Measurements from ENCODE around the gene RNF146. TPM values are rescaled to one million over a fixed set of nuclear protein-coding genes. Genes with fewer than 3 reads are reported as not detected.

RNF146 gene
- total and polyA plus RNA-seq, 4 donors, result 59.4 to 105 (median 85.4) TPM

DNA sequence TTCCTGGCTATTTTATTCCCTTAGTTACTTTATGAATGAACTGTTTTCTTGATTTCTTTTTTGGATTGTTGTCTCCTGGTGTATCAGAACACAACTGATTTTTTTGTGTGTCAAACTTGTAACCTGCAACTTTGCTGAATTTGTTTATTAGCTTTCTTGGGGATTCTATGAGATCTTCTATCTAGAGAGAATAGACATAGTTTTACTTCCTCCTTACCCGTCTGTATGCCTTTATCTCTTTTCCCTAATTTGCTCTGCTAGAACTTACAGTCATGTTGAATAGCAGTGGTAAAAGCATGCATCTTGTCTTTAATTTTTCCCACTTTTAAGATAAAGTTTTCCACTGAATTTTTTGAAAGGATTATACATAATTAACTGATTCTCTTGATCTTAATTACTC lies 13.2 kb downstream of the RNF146 start:
- H3K4me3 ChIP-seq (ENCODE audit: low read depth, low read length), result no peak overlapping the region
- H3K27ac ChIP-seq (ENCODE audit: low read depth, low read length), result no peak overlapping the region
- H3K36me3 ChIP-seq (ENCODE audit: control insufficient read depth, insufficient read depth, low read length), result no peaks in the 10 kb centered on the region
- no peaks in the 10 kb centered on the region for H3K9me3 ChIP-seq (ENCODE audit: control insufficient read depth, insufficient read depth, low read length)
- no peaks in the 10 kb centered on the region for H3K27me3 ChIP-seq (ENCODE audit: control insufficient read depth, insufficient read depth, low read length)
- no CpG with 5 or more reads among the region's 1 CpG for WGBS (ENCODE audit: insufficient coverage)
- no peak for DNase-seq (ENCODE audit: low read depth in 4 of 6, low spot score in 6 of 6)
- H3K4me1 ChIP-seq (ENCODE audit: control insufficient read depth, insufficient read depth, low read length), result no peaks in the 10 kb centered on the region

- H3K27me3 ChIP-seq (ENCODE audit: control insufficient read depth, insufficient read depth, low read length), result no peaks in the 10 kb centered on the region
- no peak for DNase-seq (ENCODE audit: low read depth in 4 of 6, low spot score in 6 of 6)
- H3K4me1 ChIP-seq (ENCODE audit: control insufficient read depth, insufficient read depth, low read length), result no peaks in the 10 kb centered on the region
- H3K36me3 ChIP-seq (ENCODE audit: control insufficient read depth, insufficient read depth, low read length), result peaks cover 2% of the 10 kb centered on the region
- H3K4me3 ChIP-seq (ENCODE audit: low read depth, low read length), result no peak overlapping the region
- H3K27ac ChIP-seq (ENCODE audit: low read depth, low read length), result no peak overlapping the region
- no CpG with 5 or more reads among the region's 1 CpG for WGBS (ENCODE audit: insufficient coverage)
- H3K9me3 ChIP-seq (ENCODE audit: control insufficient read depth, insufficient read depth, low read length), result no peaks in the 10 kb centered on the region
Observed at GRCh38 chr6:127282184-127282583, 15.5 kb downstream of the RNF146 start.

- Histone ChIP-seq H3K4me3 (ENCODE audit: low read depth, low read length) (no peak overlapping the region), H3K27ac (ENCODE audit: low read depth, low read length) (no peak overlapping the region), H3K27me3 (ENCODE audit: control insufficient read depth, insufficient read depth, low read length) (no peaks in the 10 kb centered on the region), H3K4me1 (ENCODE audit: control insufficient read depth, insufficient read depth, low read length) (no peaks in the 10 kb centered on the region), H3K9me3 (ENCODE audit: control insufficient read depth, insufficient read depth, low read length) (no peaks in the 10 kb centered on the region), H3K36me3 (ENCODE audit: control insufficient read depth, insufficient read depth, low read length) (peaks cover 5% of the 10 kb centered on the region)
- DNase-seq (ENCODE audit: low read depth in 4 of 6, low spot score in 6 of 6), result no peak
Observed at GRCh38 chr6:127288705-127289104, 22.0 kb downstream of the RNF146 start.

DNA sequence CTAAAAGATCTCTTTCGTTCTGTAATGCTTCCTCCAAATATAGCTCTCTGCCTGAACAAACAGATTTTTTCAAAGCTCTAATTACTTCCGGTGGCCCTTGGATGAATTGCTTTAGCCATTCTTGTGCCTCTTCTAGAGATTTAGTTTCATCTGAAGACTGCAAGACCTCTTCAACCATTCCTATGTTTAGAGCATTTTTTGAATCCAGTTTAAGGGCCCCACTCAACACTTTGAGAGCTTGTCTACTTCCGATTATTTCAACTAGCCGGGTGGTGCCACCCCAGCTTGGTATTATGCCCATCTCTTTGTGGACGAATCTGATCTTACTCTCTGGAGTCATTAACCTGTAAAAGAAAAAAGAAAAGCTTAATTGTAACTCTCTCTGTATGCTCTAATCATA lies 23.3 kb downstream of the RNF146 start:
- Histone ChIP-seq H3K9me3 (ENCODE audit: control insufficient read depth, insufficient read depth, low read length) (no peaks in the 10 kb centered on the region), H3K4me1 (ENCODE audit: control insufficient read depth, insufficient read depth, low read length) (no peaks in the 10 kb centered on the region), H3K36me3 (ENCODE audit: control insufficient read depth, insufficient read depth, low read length) (peaks cover 5% of the 10 kb centered on the region), H3K4me3 (ENCODE audit: low read depth, low read length) (no peak overlapping the region), H3K27ac (ENCODE audit: low read depth, low read length) (no peak overlapping the region), H3K27me3 (ENCODE audit: control insufficient read depth, insufficient read depth, low read length) (no peaks in the 10 kb centered on the region)
- no peak for DNase-seq (ENCODE audit: low read depth in 4 of 6, low spot score in 6 of 6)
- WGBS (ENCODE audit: insufficient coverage), result 92% methylated on average over 2 of the region's 5 CpGs

DNA sequence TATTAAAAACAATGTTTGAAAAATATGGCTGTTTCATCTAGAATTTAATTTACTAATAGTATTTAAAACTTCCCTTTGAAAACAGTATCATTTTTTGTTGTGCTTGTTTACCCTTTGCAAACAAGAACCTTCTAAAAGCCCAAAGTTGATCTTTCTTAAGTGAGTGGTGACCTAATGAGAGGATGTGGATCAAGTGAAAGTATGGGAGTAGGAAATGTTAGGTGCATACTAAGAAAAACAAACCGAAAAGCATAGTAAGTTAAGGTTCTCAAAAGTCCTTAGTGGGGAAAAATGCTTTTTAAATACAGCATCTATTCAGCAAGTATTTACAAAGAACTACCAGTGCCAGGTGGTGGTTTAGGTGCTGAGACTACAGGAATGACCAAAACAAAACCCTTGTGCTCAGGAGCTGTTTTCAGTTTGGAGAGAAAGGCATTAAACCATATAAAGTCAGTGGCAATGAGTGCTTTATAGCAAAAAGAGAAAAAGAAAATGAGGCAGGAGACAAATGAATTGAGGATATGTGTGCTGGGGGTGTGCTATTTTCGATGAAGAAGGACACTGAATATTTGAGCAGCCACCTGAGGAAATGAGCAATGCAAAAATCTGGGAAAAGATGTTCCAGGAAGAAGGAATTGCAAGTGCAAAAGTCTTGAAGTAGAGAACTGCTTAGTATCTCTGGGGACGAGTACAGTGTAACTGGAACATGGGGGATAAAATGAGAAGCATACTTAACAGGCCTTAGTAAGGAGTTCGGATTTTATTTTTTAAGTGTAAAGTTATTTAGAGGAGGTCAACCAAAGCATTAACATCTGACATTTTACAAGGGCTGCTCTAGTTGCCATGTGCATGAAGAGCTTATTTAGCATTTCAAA lies 24.0 kb downstream of the RNF146 start:
- no peaks in the 10 kb centered on the region for H3K4me1 ChIP-seq (ENCODE audit: control insufficient read depth, insufficient read depth, low read length)
- H3K4me3 ChIP-seq (ENCODE audit: low read depth, low read length), result no peak overlapping the region
- H3K27me3 ChIP-seq (ENCODE audit: control insufficient read depth, insufficient read depth, low read length), result no peaks in the 10 kb centered on the region
- H3K27ac ChIP-seq (ENCODE audit: low read depth, low read length), result no peak overlapping the region
- no peaks in the 10 kb centered on the region for H3K9me3 ChIP-seq (ENCODE audit: control insufficient read depth, insufficient read depth, low read length)
- DNase-seq (ENCODE audit: low read depth in 4 of 6, low spot score in 6 of 6), result no peak
- 57% methylated on average over 2 of the region's 4 CpGs for WGBS (ENCODE audit: insufficient coverage)
- peaks cover 5% of the 10 kb centered on the region for H3K36me3 ChIP-seq (ENCODE audit: control insufficient read depth, insufficient read depth, low read length)

DNA sequence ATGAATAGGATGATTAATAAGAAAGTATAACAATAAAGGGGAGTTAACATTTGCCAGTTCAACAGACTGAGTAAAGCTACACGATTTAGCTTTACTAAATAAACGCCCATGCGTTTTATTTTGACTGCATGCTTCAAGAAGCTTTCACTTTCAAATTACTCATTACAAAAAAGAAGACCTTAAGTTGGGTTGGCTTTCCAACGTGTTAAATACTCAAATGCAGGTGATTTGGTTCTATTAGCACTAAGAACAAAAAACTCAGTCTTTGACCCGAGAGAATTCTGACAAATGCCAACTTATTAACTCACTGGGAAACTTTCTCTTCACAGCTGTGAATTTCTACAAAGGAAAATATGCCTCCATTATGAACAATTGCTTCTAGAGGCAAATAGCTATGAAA lies 24.8 kb downstream of the RNF146 start:
- H3K4me3 ChIP-seq (ENCODE audit: low read depth, low read length), result no peak overlapping the region
- WGBS (ENCODE audit: insufficient coverage), result no CpG with 5 or more reads among the region's 5 CpGs
- H3K9me3 ChIP-seq (ENCODE audit: control insufficient read depth, insufficient read depth, low read length), result no peaks in the 10 kb centered on the region
- peaks cover 5% of the 10 kb centered on the region for H3K36me3 ChIP-seq (ENCODE audit: control insufficient read depth, insufficient read depth, low read length)
- no peaks in the 10 kb centered on the region for H3K4me1 ChIP-seq (ENCODE audit: control insufficient read depth, insufficient read depth, low read length)
- DNase-seq (ENCODE audit: low read depth in 4 of 6, low spot score in 6 of 6), result no peak
- no peaks in the 10 kb centered on the region for H3K27me3 ChIP-seq (ENCODE audit: control insufficient read depth, insufficient read depth, low read length)
- no peak overlapping the region for H3K27ac ChIP-seq (ENCODE audit: low read depth, low read length)

- Histone ChIP-seq H3K27me3 (ENCODE audit: control insufficient read depth, insufficient read depth, low read length) (no peaks in the 10 kb centered on the region), H3K4me3 (ENCODE audit: low read depth, low read length) (no peak overlapping the region), H3K4me1 (ENCODE audit: control insufficient read depth, insufficient read depth, low read length) (no peaks in the 10 kb centered on the region), H3K9me3 (ENCODE audit: control insufficient read depth, insufficient read depth, low read length) (no peaks in the 10 kb centered on the region), H3K36me3 (ENCODE audit: control insufficient read depth, insufficient read depth, low read length) (no peaks in the 10 kb centered on the region), H3K27ac (ENCODE audit: low read depth, low read length) (no peak overlapping the region)
- 80% methylated on average over 1 of the region's 4 CpGs for WGBS (ENCODE audit: insufficient coverage)
- DNase-seq (ENCODE audit: low read depth in 4 of 6, low spot score in 6 of 6), result no peak
Observed at GRCh38 chr6:127297502-127298070, 30.9 kb downstream of the RNF146 start.

- Histone ChIP-seq H3K9me3 (ENCODE audit: control insufficient read depth, insufficient read depth, low read length) (no peaks in the 10 kb centered on the region), H3K4me1 (ENCODE audit: control insufficient read depth, insufficient read depth, low read length) (no peaks in the 10 kb centered on the region), H3K36me3 (ENCODE audit: control insufficient read depth, insufficient read depth, low read length) (no peaks in the 10 kb centered on the region), H3K27me3 (ENCODE audit: control insufficient read depth, insufficient read depth, low read length) (no peaks in the 10 kb centered on the region), H3K27ac (ENCODE audit: low read depth, low read length) (no peak overlapping the region), H3K4me3 (ENCODE audit: low read depth, low read length) (no peak overlapping the region)
- no peak for DNase-seq (ENCODE audit: low read depth in 4 of 6, low spot score in 6 of 6)
- no CpG with 5 or more reads among the region's 2 CpGs for WGBS (ENCODE audit: insufficient coverage)
Observed at GRCh38 chr6:127298475-127298874, 31.8 kb downstream of the RNF146 start.

DNA sequence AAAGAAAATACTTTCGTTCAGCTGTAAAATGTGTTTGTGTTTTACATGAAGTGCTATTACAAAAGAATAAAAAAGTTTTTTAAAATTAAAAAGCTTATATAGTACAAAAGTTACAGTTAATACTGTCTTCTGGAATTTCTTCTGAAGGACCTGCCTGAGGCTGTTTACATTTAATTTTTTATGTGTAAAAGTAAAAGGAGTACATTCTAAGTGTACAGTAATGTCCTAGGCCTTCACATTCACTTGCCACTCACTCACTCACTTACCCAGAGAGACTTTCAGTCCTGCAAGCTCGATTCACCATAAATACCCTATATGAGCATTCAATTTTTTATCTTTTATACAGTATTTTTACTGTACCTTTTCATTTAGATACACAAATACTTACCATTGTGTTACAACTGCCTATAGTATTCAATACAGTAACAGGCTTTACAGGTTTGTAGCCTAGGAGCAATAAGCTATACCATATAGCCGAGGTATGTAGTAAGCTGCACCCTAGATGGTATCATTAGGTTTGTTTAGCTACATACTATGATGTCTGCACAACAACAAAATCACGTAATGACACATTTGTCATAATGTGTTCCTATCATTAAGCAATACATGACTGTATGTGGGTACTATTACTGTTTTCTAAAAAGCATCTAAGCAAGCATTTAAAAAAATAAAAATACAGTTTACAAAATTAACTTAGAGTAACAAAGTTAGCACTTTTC lies 33.0 kb downstream of the RNF146 start:
- Histone ChIP-seq H3K4me1 (ENCODE audit: control insufficient read depth, insufficient read depth, low read length) (no peaks in the 10 kb centered on the region), H3K27ac (ENCODE audit: low read depth, low read length) (no peak overlapping the region)
- WGBS (ENCODE audit: insufficient coverage), result no CpG with 5 or more reads among the region's 4 CpGs

More for the DNA sequence above, 33.0 kb downstream of the RNF146 start:
- Histone ChIP-seq H3K27me3 (ENCODE audit: control insufficient read depth, insufficient read depth, low read length) (no peaks in the 10 kb centered on the region), H3K4me3 (ENCODE audit: low read depth, low read length) (no peak overlapping the region), H3K9me3 (ENCODE audit: control insufficient read depth, insufficient read depth, low read length) (no peaks in the 10 kb centered on the region), H3K36me3 (ENCODE audit: control insufficient read depth, insufficient read depth, low read length) (no peaks in the 10 kb centered on the region)
- no peak for DNase-seq (ENCODE audit: low read depth in 4 of 6, low spot score in 6 of 6)
